WTC11 (cell line): ENCODE measurements around the gene BNC2. TPM values are rescaled to one million over a fixed set of nuclear protein-coding genes. Genes with fewer than 3 reads are reported as not detected.
A peak's percentile ranks its signal among the peaks of the same experiment; 100 is the strongest.

Source experiments
- ATAC-seq: fragments of 200-7000 bp; cut with Tn5 transposase; 2 replicates; pipeline ENCODE4 v1.10.0; 2021; ENCODE audit warnings: mild to moderate bottlenecking, moderate library complexity
- CTCF ChIA-PET: fragments of 300-600 bp; sonication (Branson Sonifier 250); formaldehyde crosslinking; loops from one replicate; lab custom pipeline; 2021; ENCODE audit warnings: antibody characterized with exemption; lab: Charles Lee
- POLR2A ChIA-PET: fragments of 350-600 bp; sonication (Branson Sonifier 250); formaldehyde crosslinking; loops from one replicate; lab custom pipeline; 2021; ENCODE audit warnings: antibody characterized with exemption; lab: Charles Lee
- DNase-seq: peaks from one replicate; pipeline ENCODE4 v3.0.0; 2021; ENCODE audit warnings: low spot score
- H3K27ac Mint-ChIP-seq: 2 replicates; pipeline ENCODE4 v1.8.0; 2021; ENCODE audit warnings: mixed read lengths
- H3K27me3 Mint-ChIP-seq: 2 replicates; pipeline ENCODE4 v1.8.0; 2021; ENCODE audit warnings: low read depth, mild to moderate bottlenecking, moderate library complexity, mixed read lengths
- H3K36me3 Mint-ChIP-seq: 2 replicates; pipeline ENCODE4 v1.8.0; 2021; ENCODE audit warnings: mixed read lengths
- H3K4me1 Mint-ChIP-seq: 2 replicates; pipeline ENCODE4 v1.8.0; 2022; ENCODE audit warnings: mixed read lengths
- H3K4me3 Mint-ChIP-seq: 2 replicates; pipeline ENCODE4 v1.8.0; 2021; ENCODE audit warnings: mild to moderate bottlenecking, moderate library complexity, mixed read lengths
- H3K9me3 Mint-ChIP-seq: 2 replicates; pipeline ENCODE4 v1.8.0; 2021; ENCODE audit warnings: mixed read lengths
- AR ChIP-seq: fragments of 250-450 bp; sonication (Bioruptor Pico); IDR thresholded peaks from 2 replicates; pipeline ENCODE4 v1.9.0; 2021; ENCODE audit warnings: mild to moderate bottlenecking
- ARID4B ChIP-seq: sonication (generic); formaldehyde crosslinking; IDR thresholded peaks from 2 replicates; pipeline ENCODE4 v1.8.0; 2023; ENCODE audit warnings: missing genetic modification reagents, mild to moderate bottlenecking, borderline replicate concordance
- E2F5 ChIP-seq: sonication (generic); formaldehyde crosslinking; IDR thresholded peaks from 2 replicates; pipeline ENCODE4 v1.8.1; 2022; ENCODE audit warnings: mild to moderate bottlenecking, moderate library complexity, missing genetic modification reagents
- ERG ChIP-seq: fragments of 250-450 bp; sonication (Bioruptor Pico); IDR thresholded peaks from 2 replicates; pipeline ENCODE4 v1.8.0; 2021; ENCODE audit warnings: mild to moderate bottlenecking
- ESRRA ChIP-seq: sonication (generic); formaldehyde crosslinking; IDR thresholded peaks from 2 replicates; pipeline ENCODE4 v1.8.1; 2022; ENCODE audit warnings: mild to moderate bottlenecking, missing genetic modification reagents, borderline replicate concordance
- ETV6 ChIP-seq: sonication (generic); formaldehyde crosslinking; IDR thresholded peaks from 2 replicates; pipeline ENCODE4 v1.8.1; 2022; ENCODE audit warnings: mild to moderate bottlenecking, missing genetic modification reagents
- PRDM15 ChIP-seq: sonication (generic); formaldehyde crosslinking; IDR thresholded peaks from 2 replicates; pipeline ENCODE4 v1.8.0; 2022; ENCODE audit warnings: missing genetic modification reagents
- TP53 ChIP-seq: sonication (generic); formaldehyde crosslinking; IDR thresholded peaks from 2 replicates; pipeline ENCODE4 v1.8.1; 2023; ENCODE audit warnings: mild to moderate bottlenecking, missing genetic modification reagents
- total RNA-seq: library from RNA; stranded (reverse); gene quantifications from 3 replicates; pipeline ENCODE4 v1.2.3, GENCODE V29; 2021

Gene BNC2
- total RNA-seq, 1 experiment from 2014 or later, result 33.3 TPM

GRCh38 chr9:16721972-16722371 lies 148.5 kb downstream of the BNC2 start:
- H3K36me3 Mint-ChIP-seq, result no peaks in the 10 kb centered on the region
- H3K27me3 Mint-ChIP-seq, result no peaks in the 10 kb centered on the region
- peak overlapping the region; percentile 43; the same call in 1 of the 2 replicates for H3K27ac Mint-ChIP-seq
- no peak for DNase-seq
- H3K4me1 Mint-ChIP-seq, result peaks cover 74% of the 10 kb centered on the region
- no peak for ATAC-seq
- no peaks in the 10 kb centered on the region for H3K9me3 Mint-ChIP-seq
- CTCF ChIA-PET, result no interaction called here
- H3K4me3 Mint-ChIP-seq, result no peak overlapping the region
- TF ChIP-seq PRDM15, result no peak
- TF ChIP-seq E2F5 (CRISPR knock-in tag), result no peak
- no peak for TF ChIP-seq ARID4B (CRISPR knock-in tag)
- no peak for TF ChIP-seq ETV6 (CRISPR knock-in tag)
- TF ChIP-seq TP53 (CRISPR knock-in tag), result no peak
- no peak for TF ChIP-seq ERG (CRISPR knock-in tag)
- TF ChIP-seq, all 79 proteins: peak for 0
- POLR2A ChIA-PET, result interaction anchor here (0.6 kb wide), 1 partner anchor 20 kb away, joined by 3 read pairs; no protein-coding TSS in a partner anchor

GRCh38 chr9:16720386-16720785 lies 150.1 kb downstream of the BNC2 start:
- H3K4me3 Mint-ChIP-seq, result no peak overlapping the region
- DNase-seq, result no peak
- 0 out of 2 replicates have a peak overlapping the region, but pooled peaks have one; percentile 48 for H3K27ac Mint-ChIP-seq
- peaks cover 77% of the 10 kb centered on the region for H3K4me1 Mint-ChIP-seq
- ChIA-PET POLR2A (no interaction called here), CTCF (interaction anchor here (0.5 to 1.0 kb wide), 3 partner anchors 9 to 33 kb away, joined by 3 read pairs; no protein-coding TSS in a partner anchor)
- ATAC-seq, result no peak
- TF ChIP-seq ESRRA (CRISPR knock-in tag) (no peak), AR (CRISPR knock-in tag) (no peak)
- H3K36me3 Mint-ChIP-seq, result no peaks in the 10 kb centered on the region
- H3K9me3 Mint-ChIP-seq, result no peaks in the 10 kb centered on the region
- no peaks in the 10 kb centered on the region for H3K27me3 Mint-ChIP-seq
